Ishikawa (cell line): ENCODE results near the gene RGS6.

Experiments used
- CEBPB ChIP-seq: IDR thresholded peaks from 2 replicates; pipeline ENCODE4 v1.6.1; 2012
- CREB1 ChIP-seq: IDR thresholded peaks from 2 replicates; pipeline ENCODE4 v1.6.1; 2012; ENCODE audit warnings: low read depth
- EGR1 ChIP-seq: IDR thresholded peaks from 2 replicates; pipeline ENCODE4 v1.6.1; 2012
- EP300 ChIP-seq: IDR thresholded peaks from 2 replicates; pipeline ENCODE4 v1.6.1; 2012; ENCODE audit warnings: borderline replicate concordance
- FOXM1 ChIP-seq: IDR thresholded peaks from 2 replicates; pipeline ENCODE4 v1.6.1; 2012; ENCODE audit warnings: low read depth, borderline replicate concordance
- MAX ChIP-seq: IDR thresholded peaks from 2 replicates; pipeline ENCODE4 v1.6.1; 2012
- NFIC ChIP-seq: IDR thresholded peaks from 2 replicates; pipeline ENCODE4 v1.6.1; 2012
- RAD21 ChIP-seq: IDR thresholded peaks from 2 replicates; pipeline ENCODE4 v1.6.1; 2012; ENCODE audit warnings: low read depth
- REST ChIP-seq: IDR thresholded peaks from 2 replicates; pipeline ENCODE4 v1.6.1; 2012; ENCODE audit warnings: low read depth, mild to moderate bottlenecking
- TAF1 ChIP-seq: IDR thresholded peaks from 2 replicates; pipeline ENCODE4 v1.6.1; 2012; ENCODE audit warnings: low read depth, mild to moderate bottlenecking
- TCF12 ChIP-seq: IDR thresholded peaks from 2 replicates; pipeline ENCODE4 v1.6.1; 2012; ENCODE audit warnings: low read depth
- TEAD4 ChIP-seq: IDR thresholded peaks from 2 replicates; pipeline ENCODE4 v1.6.1; 2012
- USF1 ChIP-seq: IDR thresholded peaks from 2 replicates; pipeline ENCODE4 v1.6.1; 2012
- YY1 ChIP-seq: IDR thresholded peaks from 2 replicates; pipeline ENCODE4 v1.6.1; 2012; ENCODE audit warnings: low read depth
- ZBTB7A ChIP-seq: IDR thresholded peaks from 2 replicates; pipeline ENCODE4 v1.6.1; 2012; ENCODE audit warnings: low read depth

The RGS6 gene

GRCh38 chr14:72254937-72255472, 322.8 kb downstream of the RGS6 start:
- TF ChIP-seq USF1, result no peak
- TF ChIP-seq TCF12, result no peak
- TF ChIP-seq NFIC, result no peak
- TF ChIP-seq YY1, result no peak
- no peak for TF ChIP-seq CEBPB

- TF ChIP-seq EP300 (no peak), TAF1 (no peak), YY1 (no peak), MAX (no peak), REST (no peak), NFIC (no peak), TEAD4 (no peak), FOXM1 (no peak), RAD21 (no peak), CREB1 (no peak), CEBPB (no peak), ZBTB7A (no peak), EGR1 (no peak), USF1 (no peak), TCF12 (no peak)
Observed at GRCh38 chr14:72256055-72256454, 323.8 kb downstream of the RGS6 start.

- TF ChIP-seq ZBTB7A (no peak), EP300 (no peak), TCF12 (no peak), TEAD4 (no peak), TAF1 (no peak), USF1 (no peak), FOXM1 (no peak), RAD21 (no peak), MAX (no peak), NFIC (no peak), CEBPB (no peak), YY1 (no peak), CREB1 (no peak)
Observed at GRCh38 chr14:72261068-72261467, 328.8 kb downstream of the RGS6 start.

GRCh38 chr14:72262771-72263170, 330.5 kb downstream of the RGS6 start:
- TF ChIP-seq TCF12, result no peak
- TF ChIP-seq CEBPB, result no peak
- no peak for TF ChIP-seq TAF1
- TF ChIP-seq CREB1, result no peak
- TF ChIP-seq EGR1, result no peak
- TF ChIP-seq ZBTB7A, result no peak
- TF ChIP-seq EP300, result no peak
- no peak for TF ChIP-seq YY1
- TF ChIP-seq RAD21, result no peak
- no peak for TF ChIP-seq MAX
- TF ChIP-seq USF1, result no peak
- TF ChIP-seq TEAD4, result no peak
- no peak for TF ChIP-seq REST
- no peak for TF ChIP-seq NFIC
- TF ChIP-seq FOXM1, result no peak

GRCh38 chr14:72264716-72265115, 332.5 kb downstream of the RGS6 start:
- TF ChIP-seq ZBTB7A, result no peak
- TF ChIP-seq RAD21, result no peak
- TF ChIP-seq USF1, result no peak
- TF ChIP-seq CEBPB, result no peak
- TF ChIP-seq MAX, result no peak
- TF ChIP-seq EGR1, result no peak
- TF ChIP-seq EP300, result no peak
- no peak for TF ChIP-seq TCF12
